ENCODE data around the gene LRIG3. TPM values are rescaled to one million over a fixed set of nuclear protein-coding genes. Genes with fewer than 3 reads are reported as not detected.

LRIG3 gene
- total and polyA plus RNA-seq, 2 of the 8 experiments (the other 6 are each of a cell fraction or from before 2014, with no cell fraction given), result 6.5 to 9.1 TPM

DNA sequence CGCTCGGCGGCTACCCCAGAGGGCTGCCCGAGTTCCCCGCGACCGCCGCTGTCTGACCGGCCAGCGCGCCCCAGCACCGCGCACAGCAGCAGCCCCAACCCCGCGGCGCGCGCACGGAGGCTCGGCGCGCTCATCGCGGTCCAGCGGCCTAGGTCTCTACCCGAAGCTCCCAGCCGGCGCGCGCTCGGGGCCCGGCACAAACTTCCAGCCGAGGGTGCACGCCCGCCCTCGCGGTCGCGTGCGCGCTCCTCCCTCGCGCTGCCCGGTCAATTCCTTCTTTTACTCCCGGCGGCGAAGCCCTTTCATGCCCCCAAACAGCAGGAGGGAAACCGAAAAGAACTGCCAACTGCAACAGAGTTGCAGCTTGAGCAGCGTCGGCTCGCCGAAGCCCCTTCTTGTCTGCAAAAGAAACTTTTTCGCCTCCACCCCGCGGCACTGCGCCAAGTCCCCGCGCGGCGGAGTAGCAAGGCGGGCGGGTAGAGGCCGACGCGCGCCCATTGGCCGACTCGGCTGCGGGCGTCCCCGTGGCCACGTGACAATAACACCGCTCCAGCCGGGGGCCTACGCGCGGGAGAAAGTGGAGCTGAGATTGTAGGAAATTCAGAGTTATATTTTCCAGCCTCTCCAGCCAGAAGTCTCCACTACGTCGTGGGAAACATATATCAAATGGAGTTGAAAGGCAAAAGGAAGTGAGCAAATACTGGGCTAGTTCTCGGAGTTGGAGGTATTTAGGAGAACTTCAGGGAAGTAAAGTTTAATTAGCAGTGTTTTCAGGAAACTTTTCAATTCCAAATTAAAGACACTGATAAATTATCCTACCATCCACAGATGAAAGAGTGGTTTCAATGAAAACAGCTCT, at the start of gene LRIG3 (continued):
- TF ChIP-seq RBBP5 (IDR thresholded peaks at IDR 0.05; ENCODE audit: borderline replicate concordance, low read depth, low read length) (peak; percentile 95), ASH2L (IDR thresholded peaks at IDR 0.05; ENCODE audit: low read length) (peak; percentile 87), BACH1 (IDR thresholded peaks at IDR 0.05; ENCODE audit: low read length) (0 out of 2 replicates have a peak, but pooled peaks have one; percentile 7), CEBPB (IDR thresholded peaks at IDR 0.05; ENCODE audit: low read depth, low read length) (no peak), RXRA (IDR thresholded peaks at IDR 0.05; ENCODE audit: insufficient read depth, low read depth, low read length) (no peak), POLR2AphosphoS5 (IDR thresholded peaks at IDR 0.05; ENCODE audit: low read depth, low read length) (no peak), YY1 (IDR thresholded peaks at IDR 0.05; ENCODE audit: low read depth, low read length) (no peak)
- TF ChIP-seq, protein P1, sequence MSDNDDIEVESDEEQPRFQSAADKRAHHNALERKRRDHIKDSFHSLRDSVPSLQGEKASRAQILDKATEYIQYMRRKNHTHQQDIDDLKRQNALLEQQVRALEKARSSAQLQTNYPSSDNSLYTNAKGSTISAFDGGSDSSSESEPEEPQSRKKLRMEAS (IDR thresholded peaks at IDR 0.05), result peak; percentile 73
- TF ChIP-seq, protein P2, sequence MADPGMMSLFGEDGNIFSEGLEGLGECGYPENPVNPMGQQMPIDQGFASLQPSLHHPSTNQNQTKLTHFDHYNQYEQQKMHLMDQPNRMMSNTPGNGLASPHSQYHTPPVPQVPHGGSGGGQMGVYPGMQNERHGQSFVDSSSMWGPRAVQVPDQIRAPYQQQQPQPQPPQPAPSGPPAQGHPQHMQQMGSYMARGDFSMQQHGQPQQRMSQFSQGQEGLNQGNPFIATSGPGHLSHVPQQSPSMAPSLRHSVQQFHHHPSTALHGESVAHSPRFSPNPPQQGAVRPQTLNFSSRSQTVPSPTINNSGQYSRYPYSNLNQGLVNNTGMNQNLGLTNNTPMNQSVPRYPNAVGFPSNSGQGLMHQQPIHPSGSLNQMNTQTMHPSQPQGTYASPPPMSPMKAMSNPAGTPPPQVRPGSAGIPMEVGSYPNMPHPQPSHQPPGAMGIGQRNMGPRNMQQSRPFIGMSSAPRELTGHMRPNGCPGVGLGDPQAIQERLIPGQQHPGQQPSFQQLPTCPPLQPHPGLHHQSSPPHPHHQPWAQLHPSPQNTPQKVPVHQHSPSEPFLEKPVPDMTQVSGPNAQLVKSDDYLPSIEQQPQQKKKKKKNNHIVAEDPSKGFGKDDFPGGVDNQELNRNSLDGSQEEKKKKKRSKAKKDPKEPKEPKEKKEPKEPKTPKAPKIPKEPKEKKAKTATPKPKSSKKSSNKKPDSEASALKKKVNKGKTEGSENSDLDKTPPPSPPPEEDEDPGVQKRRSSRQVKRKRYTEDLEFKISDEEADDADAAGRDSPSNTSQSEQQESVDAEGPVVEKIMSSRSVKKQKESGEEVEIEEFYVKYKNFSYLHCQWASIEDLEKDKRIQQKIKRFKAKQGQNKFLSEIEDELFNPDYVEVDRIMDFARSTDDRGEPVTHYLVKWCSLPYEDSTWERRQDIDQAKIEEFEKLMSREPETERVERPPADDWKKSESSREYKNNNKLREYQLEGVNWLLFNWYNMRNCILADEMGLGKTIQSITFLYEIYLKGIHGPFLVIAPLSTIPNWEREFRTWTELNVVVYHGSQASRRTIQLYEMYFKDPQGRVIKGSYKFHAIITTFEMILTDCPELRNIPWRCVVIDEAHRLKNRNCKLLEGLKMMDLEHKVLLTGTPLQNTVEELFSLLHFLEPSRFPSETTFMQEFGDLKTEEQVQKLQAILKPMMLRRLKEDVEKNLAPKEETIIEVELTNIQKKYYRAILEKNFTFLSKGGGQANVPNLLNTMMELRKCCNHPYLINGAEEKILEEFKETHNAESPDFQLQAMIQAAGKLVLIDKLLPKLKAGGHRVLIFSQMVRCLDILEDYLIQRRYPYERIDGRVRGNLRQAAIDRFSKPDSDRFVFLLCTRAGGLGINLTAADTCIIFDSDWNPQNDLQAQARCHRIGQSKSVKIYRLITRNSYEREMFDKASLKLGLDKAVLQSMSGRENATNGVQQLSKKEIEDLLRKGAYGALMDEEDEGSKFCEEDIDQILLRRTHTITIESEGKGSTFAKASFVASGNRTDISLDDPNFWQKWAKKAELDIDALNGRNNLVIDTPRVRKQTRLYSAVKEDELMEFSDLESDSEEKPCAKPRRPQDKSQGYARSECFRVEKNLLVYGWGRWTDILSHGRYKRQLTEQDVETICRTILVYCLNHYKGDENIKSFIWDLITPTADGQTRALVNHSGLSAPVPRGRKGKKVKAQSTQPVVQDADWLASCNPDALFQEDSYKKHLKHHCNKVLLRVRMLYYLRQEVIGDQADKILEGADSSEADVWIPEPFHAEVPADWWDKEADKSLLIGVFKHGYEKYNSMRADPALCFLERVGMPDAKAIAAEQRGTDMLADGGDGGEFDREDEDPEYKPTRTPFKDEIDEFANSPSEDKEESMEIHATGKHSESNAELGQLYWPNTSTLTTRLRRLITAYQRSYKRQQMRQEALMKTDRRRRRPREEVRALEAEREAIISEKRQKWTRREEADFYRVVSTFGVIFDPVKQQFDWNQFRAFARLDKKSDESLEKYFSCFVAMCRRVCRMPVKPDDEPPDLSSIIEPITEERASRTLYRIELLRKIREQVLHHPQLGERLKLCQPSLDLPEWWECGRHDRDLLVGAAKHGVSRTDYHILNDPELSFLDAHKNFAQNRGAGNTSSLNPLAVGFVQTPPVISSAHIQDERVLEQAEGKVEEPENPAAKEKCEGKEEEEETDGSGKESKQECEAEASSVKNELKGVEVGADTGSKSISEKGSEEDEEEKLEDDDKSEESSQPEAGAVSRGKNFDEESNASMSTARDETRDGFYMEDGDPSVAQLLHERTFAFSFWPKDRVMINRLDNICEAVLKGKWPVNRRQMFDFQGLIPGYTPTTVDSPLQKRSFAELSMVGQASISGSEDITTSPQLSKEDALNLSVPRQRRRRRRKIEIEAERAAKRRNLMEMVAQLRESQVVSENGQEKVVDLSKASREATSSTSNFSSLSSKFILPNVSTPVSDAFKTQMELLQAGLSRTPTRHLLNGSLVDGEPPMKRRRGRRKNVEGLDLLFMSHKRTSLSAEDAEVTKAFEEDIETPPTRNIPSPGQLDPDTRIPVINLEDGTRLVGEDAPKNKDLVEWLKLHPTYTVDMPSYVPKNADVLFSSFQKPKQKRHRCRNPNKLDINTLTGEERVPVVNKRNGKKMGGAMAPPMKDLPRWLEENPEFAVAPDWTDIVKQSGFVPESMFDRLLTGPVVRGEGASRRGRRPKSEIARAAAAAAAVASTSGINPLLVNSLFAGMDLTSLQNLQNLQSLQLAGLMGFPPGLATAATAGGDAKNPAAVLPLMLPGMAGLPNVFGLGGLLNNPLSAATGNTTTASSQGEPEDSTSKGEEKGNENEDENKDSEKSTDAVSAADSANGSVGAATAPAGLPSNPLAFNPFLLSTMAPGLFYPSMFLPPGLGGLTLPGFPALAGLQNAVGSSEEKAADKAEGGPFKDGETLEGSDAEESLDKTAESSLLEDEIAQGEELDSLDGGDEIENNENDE (IDR thresholded peaks at IDR 0.05; ENCODE audit: insufficient replicate concordance, low read length), result no peak
